MM.1S (cell line): ENCODE data around the gene CCDC13.

Experiments
- DNase-seq: peaks from one replicate; pipeline ENCODE4 v3.0.0-alpha.2; 2015
- H2AFZ ChIP-seq: fragments of 300-600 bp; sonication (generic); 2 replicates; pipeline ENCODE4 v1.6.0; 2016; ENCODE audit warnings: antibody characterized with exemption, low read length
- H3F3A ChIP-seq: fragments of 300-600 bp; sonication (generic); 2 replicates; pipeline ENCODE4 v1.6.1; 2016; ENCODE audit warnings: mild to moderate bottlenecking, antibody characterized with exemption, low read length, moderate library complexity, mixed read lengths; ENCODE audit not compliant: insufficient read depth
- H3K27ac ChIP-seq: fragments of 300-600 bp; sonication (generic); 2 replicates; pipeline ENCODE4 v1.5.1; 2016; ENCODE audit warnings: mild to moderate bottlenecking, low read length
- H3K27me3 ChIP-seq: fragments of 300-600 bp; sonication (generic); replicated peaks from 2 replicates; pipeline ENCODE4 v1.6.0; 2016; ENCODE audit warnings: low read length; ENCODE audit not compliant: insufficient read depth
- H3K36me3 ChIP-seq: fragments of 300-600 bp; sonication (generic); replicated peaks from 2 replicates; pipeline ENCODE4 v1.6.1; 2016; ENCODE audit warnings: mild to moderate bottlenecking, low read length, mixed read lengths; ENCODE audit not compliant: insufficient read depth
- H3K4me1 ChIP-seq: fragments of 300-600 bp; sonication (generic); 2 replicates; pipeline ENCODE4 v1.6.1; 2016; ENCODE audit warnings: low read length, mixed read lengths
- H3K4me2 ChIP-seq: fragments of 300-600 bp; sonication (generic); 2 replicates; pipeline ENCODE4 v1.6.0; 2016; ENCODE audit warnings: low read depth, low read length
- H3K4me3 ChIP-seq: fragments of 300-600 bp; sonication (generic); 2 replicates; pipeline ENCODE4 v1.5.1; 2016; ENCODE audit warnings: low read length, mixed read lengths
- H3K79me2 ChIP-seq: fragments of 300-600 bp; sonication (generic); 2 replicates; pipeline ENCODE4 v1.6.1; 2016; ENCODE audit warnings: mixed run types, low read length, mixed read lengths
- H3K9ac ChIP-seq: fragments of 300-600 bp; sonication (generic); 2 replicates; pipeline ENCODE4 v1.6.1; 2016; ENCODE audit warnings: low read length, mixed read lengths
- H3K9me2 ChIP-seq: fragments of 300-600 bp; sonication (generic); replicated peaks from 2 replicates; pipeline ENCODE4 v1.6.1; 2016; ENCODE audit warnings: mild to moderate bottlenecking, low read length, mixed read lengths; ENCODE audit not compliant: insufficient read depth
- H3K9me3 ChIP-seq: fragments of 300-600 bp; sonication (generic); replicated peaks from 2 replicates; pipeline ENCODE4 v1.6.1; 2016; ENCODE audit warnings: mild to moderate bottlenecking, low read length, mixed read lengths; ENCODE audit not compliant: insufficient read depth
- H4K20me1 ChIP-seq: fragments of 300-600 bp; sonication (generic); 2 replicates; pipeline ENCODE4 v1.6.1; 2016; ENCODE audit warnings: mild to moderate bottlenecking, low read length, moderate library complexity, mixed read lengths; ENCODE audit not compliant: insufficient read depth
- EZH2 ChIP-seq: fragments of 300-600 bp; sonication (generic); optimal IDR thresholded peaks from 2 replicates; pipeline ENCODE3; 2017; ENCODE audit warnings: low read depth, mild to moderate bottlenecking, antibody characterized with exemption, low read length, mixed read lengths
- EZH2phosphoT487 ChIP-seq: fragments of 300-600 bp; sonication (generic); IDR thresholded peaks from 2 replicates; pipeline ENCODE4 v1.6.1; 2018; ENCODE audit warnings: antibody characterized with exemption, low read length
- TF ChIP-seq, protein P1 (sequence below): fragments of 300-600 bp; sonication (generic); IDR thresholded peaks from 2 replicates; pipeline ENCODE4 v1.5.1; 2016; ENCODE audit warnings: antibody characterized with exemption, low read length, mixed read lengths

Gene CCDC13

GRCh38 chr3:42771271-42771670, 1.8 kb downstream of the CCDC13 start:
- Histone ChIP-seq H3K36me3 (no peaks in the 10 kb centered on the region), H4K20me1 (no peaks in the 10 kb centered on the region), H3K9me3 (no peaks in the 10 kb centered on the region), H3K9ac (no peak overlapping the region), H3F3A (no peaks in the 10 kb centered on the region), H3K4me2 (no peak overlapping the region), H3K27me3 (no peaks in the 10 kb centered on the region), H3K79me2 (no peaks in the 10 kb centered on the region), H3K4me3 (no peak overlapping the region), H3K4me1 (no peaks in the 10 kb centered on the region), H3K9me2 (no peaks in the 10 kb centered on the region), H3K27ac (no peak overlapping the region), H2AFZ (no peak overlapping the region)
- DNase-seq, result no peak
- no peak for TF ChIP-seq EZH2phosphoT487
- no peak for TF ChIP-seq EZH2
- TF ChIP-seq, protein P1, sequence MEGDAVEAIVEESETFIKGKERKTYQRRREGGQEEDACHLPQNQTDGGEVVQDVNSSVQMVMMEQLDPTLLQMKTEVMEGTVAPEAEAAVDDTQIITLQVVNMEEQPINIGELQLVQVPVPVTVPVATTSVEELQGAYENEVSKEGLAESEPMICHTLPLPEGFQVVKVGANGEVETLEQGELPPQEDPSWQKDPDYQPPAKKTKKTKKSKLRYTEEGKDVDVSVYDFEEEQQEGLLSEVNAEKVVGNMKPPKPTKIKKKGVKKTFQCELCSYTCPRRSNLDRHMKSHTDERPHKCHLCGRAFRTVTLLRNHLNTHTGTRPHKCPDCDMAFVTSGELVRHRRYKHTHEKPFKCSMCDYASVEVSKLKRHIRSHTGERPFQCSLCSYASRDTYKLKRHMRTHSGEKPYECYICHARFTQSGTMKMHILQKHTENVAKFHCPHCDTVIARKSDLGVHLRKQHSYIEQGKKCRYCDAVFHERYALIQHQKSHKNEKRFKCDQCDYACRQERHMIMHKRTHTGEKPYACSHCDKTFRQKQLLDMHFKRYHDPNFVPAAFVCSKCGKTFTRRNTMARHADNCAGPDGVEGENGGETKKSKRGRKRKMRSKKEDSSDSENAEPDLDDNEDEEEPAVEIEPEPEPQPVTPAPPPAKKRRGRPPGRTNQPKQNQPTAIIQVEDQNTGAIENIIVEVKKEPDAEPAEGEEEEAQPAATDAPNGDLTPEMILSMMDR, result no peak

DNA sequence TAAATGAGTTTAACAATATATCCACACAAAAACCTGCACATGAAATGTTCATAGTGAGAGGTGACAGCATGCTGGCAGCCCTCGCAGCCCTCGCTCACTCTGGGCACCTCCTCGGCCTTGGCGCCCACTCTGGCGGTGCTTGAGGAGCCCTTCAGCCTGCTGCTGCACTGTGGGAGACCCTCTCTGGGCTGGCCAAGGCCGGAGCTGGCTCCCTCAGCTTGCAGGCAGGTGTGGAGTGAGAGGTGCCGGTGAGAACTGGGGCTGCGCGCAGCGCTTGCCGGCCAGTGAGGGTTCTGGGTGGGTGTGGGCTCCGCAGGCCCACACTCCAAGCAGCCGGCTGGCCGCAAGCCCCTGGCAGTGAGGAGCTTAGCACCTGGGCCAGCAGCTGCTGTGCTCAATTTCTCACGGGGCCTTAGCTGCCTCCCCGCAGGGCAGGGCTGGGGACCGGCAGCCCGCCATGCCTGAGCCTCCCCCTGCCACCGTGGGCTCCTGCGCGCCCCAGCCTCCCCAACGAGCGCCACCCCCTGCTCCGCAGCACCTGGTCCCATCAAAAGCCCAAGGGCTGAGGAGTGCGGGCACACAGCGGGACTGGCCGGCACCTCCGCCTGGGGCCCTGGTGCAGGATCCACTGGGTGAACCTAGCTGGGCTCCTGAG, 3.4 kb downstream of the CCDC13 start:
- H3K4me2 ChIP-seq, result no peak overlapping the region
- no peaks in the 10 kb centered on the region for H3K9me2 ChIP-seq
- H3K9me3 ChIP-seq, result no peaks in the 10 kb centered on the region
- TF ChIP-seq, protein P1, result no peak
- no peak for TF ChIP-seq EZH2phosphoT487
- TF ChIP-seq EZH2, result no peak
- no peaks in the 10 kb centered on the region for H3F3A ChIP-seq
- no peaks in the 10 kb centered on the region for H3K36me3 ChIP-seq
- no peaks in the 10 kb centered on the region for H3K4me1 ChIP-seq
- no peaks in the 10 kb centered on the region for H3K79me2 ChIP-seq
- no peak for DNase-seq
- H3K9ac ChIP-seq, result no peak overlapping the region
- no peak overlapping the region for H2AFZ ChIP-seq
- no peak overlapping the region for H3K27ac ChIP-seq
- H4K20me1 ChIP-seq, result no peaks in the 10 kb centered on the region
- no peak overlapping the region for H3K4me3 ChIP-seq
- H3K27me3 ChIP-seq, result no peaks in the 10 kb centered on the region

DNA sequence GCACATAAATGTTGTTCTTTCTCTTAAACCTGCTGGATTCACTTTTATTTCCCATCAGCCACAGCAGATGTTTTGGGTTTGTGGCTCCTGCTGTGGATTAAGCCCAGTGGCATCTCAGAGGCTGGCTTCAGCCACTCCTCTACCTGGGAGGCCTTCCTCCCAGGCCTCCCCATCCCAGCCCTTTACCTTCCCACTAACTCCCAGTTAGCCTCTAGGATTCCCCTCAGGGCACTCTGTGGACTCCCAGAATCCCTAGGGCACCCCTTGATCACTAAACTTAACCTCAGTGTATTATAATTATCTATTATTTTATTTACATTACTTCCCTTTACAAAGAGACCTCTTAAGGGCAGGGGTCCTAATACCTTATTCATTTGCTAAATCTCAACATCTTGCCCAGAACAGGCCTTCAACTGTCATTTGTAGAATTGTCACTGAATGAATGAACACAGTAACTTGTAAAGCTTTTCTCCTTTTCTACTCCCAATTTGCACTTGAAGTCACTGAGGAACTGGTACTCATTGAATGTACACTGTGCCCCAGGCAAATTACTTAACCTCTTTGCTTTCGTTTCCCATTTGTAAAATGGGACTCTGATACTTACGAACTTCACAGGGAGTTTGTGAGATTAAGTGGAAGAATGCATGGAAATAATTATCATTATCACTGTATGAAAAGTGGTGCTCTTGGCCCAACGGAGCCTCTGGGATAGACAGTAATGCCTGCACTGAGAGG, 8.3 kb downstream of the CCDC13 start:
- Histone ChIP-seq H3K27me3 (no peaks in the 10 kb centered on the region), H3K4me1 (no peaks in the 10 kb centered on the region), H3K4me2 (no peak overlapping the region), H4K20me1 (no peaks in the 10 kb centered on the region), H3K79me2 (no peaks in the 10 kb centered on the region), H2AFZ (no peak overlapping the region), H3K9me3 (no peaks in the 10 kb centered on the region), H3F3A (no peaks in the 10 kb centered on the region), H3K27ac (no peak overlapping the region), H3K36me3 (no peaks in the 10 kb centered on the region), H3K4me3 (no peak overlapping the region), H3K9me2 (no peaks in the 10 kb centered on the region), H3K9ac (no peak overlapping the region)
- DNase-seq, result no peak
- TF ChIP-seq EZH2, result no peak
- TF ChIP-seq, protein P1, result no peak
- no peak for TF ChIP-seq EZH2phosphoT487
